WERI-Rb-1 (cell line): Measurements from ENCODE around the gene MGLL.

ENCODE experiments used
- DNase-seq: peaks from one replicate; pipeline ENCODE4 v3.0.0-alpha.2; 2020
- H3K27ac ChIP-seq: fragments of 250-450 bp; sonication (Bioruptor Pico); 2 replicates; pipeline ENCODE4 v1.5.1; 2020; ENCODE audit warnings: mild to moderate bottlenecking, moderate library complexity
- H3K27me3 ChIP-seq: fragments of 250-450 bp; sonication (Bioruptor Pico); 2 replicates; pipeline ENCODE4 v1.5.1; 2021; ENCODE audit warnings: mild to moderate bottlenecking, low read depth, moderate library complexity; ENCODE audit not compliant: insufficient read depth, severe bottlenecking
- H3K36me3 ChIP-seq: fragments of 250-450 bp; sonication (Bioruptor Pico); 2 replicates; pipeline ENCODE4 v1.5.1; 2020; ENCODE audit warnings: mild to moderate bottlenecking, moderate library complexity
- H3K4me3 ChIP-seq: 2 replicates; pipeline ENCODE4 v1.5.1; 2011; ENCODE audit warnings: low read depth, mild to moderate bottlenecking, control low read depth, low read length
- H3K9me3 ChIP-seq: fragments of 250-450 bp; sonication (Bioruptor Pico); 2 replicates; pipeline ENCODE4 v1.5.1; 2021; ENCODE audit warnings: mild to moderate bottlenecking, moderate library complexity; ENCODE audit not compliant: severe bottlenecking
- CTCF ChIP-seq: IDR thresholded peaks from 2 replicates; pipeline ENCODE4 v1.5.1; 2011; ENCODE audit warnings: low read depth, mild to moderate bottlenecking, control low read depth, inconsistent platforms, low read length

The MGLL gene

GRCh38 chr3:127773752-127774395 is 48.4 kb downstream of the MGLL start:
- H3K4me3 ChIP-seq = no peak overlapping the region
- DNase-seq = no peak
- peaks cover under 1% of the 10 kb centered on the region for H3K9me3 ChIP-seq
- H3K27ac ChIP-seq = no peak overlapping the region
- TF ChIP-seq CTCF = no peak
- H3K36me3 ChIP-seq = no peaks in the 10 kb centered on the region
- no peaks in the 10 kb centered on the region for H3K27me3 ChIP-seq

DNA sequence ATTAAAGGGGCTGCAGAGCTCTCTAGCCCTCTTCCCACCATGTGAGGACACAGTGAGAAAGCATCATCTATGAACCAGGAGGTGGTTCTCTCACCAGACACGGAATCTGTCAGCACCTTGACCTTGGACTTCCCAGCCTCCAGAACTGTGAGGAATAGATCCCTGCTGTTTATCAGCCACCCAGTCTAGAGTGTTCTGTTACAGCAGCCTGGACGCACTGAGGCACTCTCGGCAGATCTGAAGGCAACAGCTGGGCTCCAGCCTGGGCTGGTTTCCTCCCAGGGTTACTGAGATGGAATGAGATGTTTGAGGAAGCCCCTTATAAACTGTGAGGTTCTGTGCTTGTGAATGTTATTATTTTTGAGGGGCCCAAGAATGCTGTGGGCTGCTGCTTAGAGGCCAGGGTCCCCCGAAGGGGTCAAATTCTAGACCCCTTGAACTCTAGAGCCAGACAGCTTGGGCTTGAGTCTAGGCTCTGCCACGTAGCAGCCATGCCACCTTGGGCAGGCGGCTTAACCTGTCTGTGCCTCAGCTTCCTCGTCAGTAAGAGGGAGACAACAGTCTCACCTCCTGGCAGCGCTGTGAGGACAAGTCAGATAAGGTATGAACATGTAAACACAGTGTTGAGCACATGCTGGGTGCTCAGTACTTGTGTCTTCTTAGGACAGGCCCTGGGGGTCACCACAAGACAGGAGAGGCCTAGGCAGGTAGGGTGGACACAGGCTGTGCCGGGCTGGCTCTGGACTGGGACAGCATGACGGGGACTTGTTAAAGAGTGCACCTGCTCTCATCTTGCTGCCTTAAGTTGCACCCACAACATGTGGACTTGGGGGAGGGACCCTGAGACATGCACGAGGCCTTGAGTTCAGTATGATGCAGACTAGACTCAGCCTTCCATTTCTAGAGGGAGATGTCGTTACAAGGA is 49.2 kb downstream of the MGLL start:
- H3K9me3 ChIP-seq = peaks cover 8% of the 10 kb centered on the region
- H3K4me3 ChIP-seq = no peak overlapping the region
- no peak for DNase-seq
- TF ChIP-seq CTCF = no peak
- no peak overlapping the region for H3K27ac ChIP-seq
- no peaks in the 10 kb centered on the region for H3K36me3 ChIP-seq
- H3K27me3 ChIP-seq = no peaks in the 10 kb centered on the region

DNA sequence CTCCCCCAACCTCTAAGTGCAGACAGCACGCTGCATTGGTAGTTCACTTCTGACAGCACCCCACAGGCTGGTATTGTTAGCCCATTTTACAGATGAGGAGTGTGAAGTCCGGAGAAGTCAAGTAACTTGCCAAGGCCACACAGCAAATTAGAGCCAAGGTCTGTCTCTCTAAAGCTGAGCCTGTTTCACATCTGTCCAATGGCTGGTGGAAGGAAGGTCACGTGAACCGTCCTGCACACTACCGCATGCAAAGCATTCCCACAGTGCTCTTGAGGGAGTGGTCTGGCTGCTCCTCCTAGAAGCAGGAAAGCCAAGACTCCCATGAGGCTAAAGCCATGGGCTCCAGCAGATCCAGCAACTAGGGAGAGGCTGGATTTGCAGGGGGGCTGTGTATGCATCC is 50.0 kb downstream of the MGLL start:
- no peaks in the 10 kb centered on the region for H3K27me3 ChIP-seq
- no peaks in the 10 kb centered on the region for H3K36me3 ChIP-seq
- no peak overlapping the region for H3K27ac ChIP-seq
- DNase-seq = no peak
- H3K9me3 ChIP-seq = peaks cover 16% of the 10 kb centered on the region
- no peak for TF ChIP-seq CTCF
- no peak overlapping the region for H3K4me3 ChIP-seq

DNA sequence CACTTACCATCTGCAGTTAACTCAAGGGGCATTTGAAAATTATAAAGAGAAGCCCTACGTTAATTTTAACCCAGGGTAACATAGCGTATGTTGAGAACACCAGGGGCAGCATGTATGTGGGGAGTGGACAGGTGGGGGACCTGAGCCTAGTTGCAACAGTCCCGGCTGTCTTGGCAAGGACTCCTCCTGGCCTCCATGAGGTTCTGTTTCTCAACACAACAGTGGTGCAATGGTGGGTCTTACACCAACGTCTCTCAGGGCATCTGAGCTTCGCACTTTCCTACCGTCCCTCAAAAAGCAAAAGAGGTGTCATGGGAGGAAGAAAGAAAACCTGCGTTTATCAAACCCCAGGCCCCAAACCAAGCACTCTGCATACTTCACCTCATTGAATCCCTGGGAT is 50.6 kb downstream of the MGLL start:
- no peak for TF ChIP-seq CTCF
- H3K4me3 ChIP-seq = no peak overlapping the region
- no peaks in the 10 kb centered on the region for H3K27me3 ChIP-seq
- H3K27ac ChIP-seq = no peak overlapping the region
- no peak for DNase-seq
- H3K9me3 ChIP-seq = peaks cover 16% of the 10 kb centered on the region
- H3K36me3 ChIP-seq = no peaks in the 10 kb centered on the region

DNA sequence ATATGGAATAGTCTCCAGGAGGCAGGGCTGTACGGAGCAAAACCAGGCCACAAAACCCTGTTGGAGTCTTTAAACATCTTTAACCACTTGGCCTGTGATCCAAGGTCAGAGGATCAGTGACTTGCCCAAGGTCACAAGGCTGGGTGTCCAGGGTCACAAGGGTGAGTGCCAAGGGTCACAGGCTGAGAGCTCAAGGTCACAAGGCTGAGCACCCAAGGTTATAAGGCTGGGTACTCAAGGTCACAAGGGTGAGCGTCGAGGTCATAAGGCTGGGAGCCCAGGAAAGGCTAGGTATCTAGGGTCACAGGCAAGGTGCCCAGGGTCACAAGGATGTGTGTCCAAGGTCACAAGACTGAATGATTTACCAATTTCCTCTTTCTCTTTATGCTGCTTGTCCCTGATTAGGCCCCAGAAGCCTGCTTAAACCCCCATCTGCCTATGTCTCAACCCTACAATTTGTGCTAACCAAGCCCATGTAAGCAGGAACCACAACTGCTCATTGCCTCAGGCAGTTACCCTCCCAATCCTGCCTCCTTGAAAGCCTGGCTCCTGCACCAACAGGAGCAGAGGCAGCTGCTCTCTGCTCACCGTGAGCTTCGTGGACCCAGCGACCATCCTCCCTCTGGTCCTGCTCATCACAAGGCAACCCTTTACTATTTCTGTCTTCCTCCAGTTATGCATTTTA is 51.5 kb downstream of the MGLL start:
- Histone ChIP-seq H3K27me3 (no peaks in the 10 kb centered on the region), H3K4me3 (no peak overlapping the region), H3K9me3 (peaks cover 16% of the 10 kb centered on the region), H3K36me3 (no peaks in the 10 kb centered on the region), H3K27ac (no peak overlapping the region)
- no peak for DNase-seq
- no peak for TF ChIP-seq CTCF
